ENCODE results near the gene TRA2A. TPM values are rescaled to one million over a fixed set of nuclear protein-coding genes. Genes with fewer than 3 reads are reported as not detected.
"Not testable (repeated sequence)": the region's sequence is repeated elsewhere in the genome, so short reads cannot be mapped to it uniquely, and the experiment has no call there.

Gene TRA2A
- total and polyA plus RNA-seq, 8 donors = 68.1 to 312 (median 250) TPM

- H3K27ac ChIP-seq = no peak overlapping the region
- no peaks in the 10 kb centered on the region for H3K27me3 ChIP-seq
- H3K4me3 ChIP-seq = no peak overlapping the region
- ATAC-seq (no peak), DNase-seq (no peak)
- H3K4me1 ChIP-seq = no peaks in the 10 kb centered on the region
- H3K9me3 ChIP-seq = no peaks in the 10 kb centered on the region
- intact Hi-C loops (cut with DNase I) = no loop called here
- peaks cover 0 to 100% of the 10 kb centered on the region in 2 donors for H3K36me3 ChIP-seq
- TF ChIP-seq, protein P1, sequence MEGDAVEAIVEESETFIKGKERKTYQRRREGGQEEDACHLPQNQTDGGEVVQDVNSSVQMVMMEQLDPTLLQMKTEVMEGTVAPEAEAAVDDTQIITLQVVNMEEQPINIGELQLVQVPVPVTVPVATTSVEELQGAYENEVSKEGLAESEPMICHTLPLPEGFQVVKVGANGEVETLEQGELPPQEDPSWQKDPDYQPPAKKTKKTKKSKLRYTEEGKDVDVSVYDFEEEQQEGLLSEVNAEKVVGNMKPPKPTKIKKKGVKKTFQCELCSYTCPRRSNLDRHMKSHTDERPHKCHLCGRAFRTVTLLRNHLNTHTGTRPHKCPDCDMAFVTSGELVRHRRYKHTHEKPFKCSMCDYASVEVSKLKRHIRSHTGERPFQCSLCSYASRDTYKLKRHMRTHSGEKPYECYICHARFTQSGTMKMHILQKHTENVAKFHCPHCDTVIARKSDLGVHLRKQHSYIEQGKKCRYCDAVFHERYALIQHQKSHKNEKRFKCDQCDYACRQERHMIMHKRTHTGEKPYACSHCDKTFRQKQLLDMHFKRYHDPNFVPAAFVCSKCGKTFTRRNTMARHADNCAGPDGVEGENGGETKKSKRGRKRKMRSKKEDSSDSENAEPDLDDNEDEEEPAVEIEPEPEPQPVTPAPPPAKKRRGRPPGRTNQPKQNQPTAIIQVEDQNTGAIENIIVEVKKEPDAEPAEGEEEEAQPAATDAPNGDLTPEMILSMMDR (IDR thresholded peaks at IDR 0.05) = no peak
Observed at GRCh38 chr7:23514755-23515154, 17.0 kb downstream of the TRA2A start.

- H3K9me3 ChIP-seq; H3K4me3 ChIP-seq; H3K27me3 ChIP-seq; intact Hi-C loops (cut with DNase I); H3K27ac ChIP-seq; ATAC-seq; DNase-seq; H3K4me1 ChIP-seq: not testable (repeated sequence)
- H3K36me3 ChIP-seq = peaks cover 0 to 100% of the 10 kb centered on the region in 2 donors
Observed at GRCh38 chr7:23513746-23514145, 18.0 kb downstream of the TRA2A start.

DNA sequence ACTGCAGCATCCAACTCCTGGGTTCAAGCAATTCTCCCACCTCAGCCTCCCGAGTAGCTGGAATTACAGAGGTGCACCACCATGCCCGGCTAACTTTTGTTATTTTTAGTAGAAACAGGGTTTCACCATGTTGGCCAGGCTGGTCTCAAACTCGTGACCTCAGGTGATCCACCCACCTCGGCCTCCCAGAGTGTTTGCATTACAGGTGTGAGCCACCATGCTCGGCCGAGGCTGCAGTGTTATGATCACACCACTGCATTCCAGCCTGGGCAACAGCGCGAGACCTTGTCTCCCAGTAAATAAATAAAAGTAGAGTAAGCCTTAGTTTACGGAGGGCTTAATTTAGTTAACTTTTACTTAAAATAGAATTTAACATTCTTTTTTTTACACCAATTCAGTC, 37.8 kb downstream of the TRA2A start:
- intact Hi-C loops (cut with DNase I) = no loop called here
- TF ChIP-seq, protein P1 (IDR thresholded peaks at IDR 0.05) = no peak
- Histone ChIP-seq H3K9me3 (no peaks in the 10 kb centered on the region), H3K27me3 (no peaks in the 10 kb centered on the region), H3K27ac (no peak overlapping the region), H3K36me3 (peaks cover 0 to under 1% of the 10 kb centered on the region in 2 donors), H3K4me1 (no peaks in the 10 kb centered on the region), H3K4me3 (no peak overlapping the region)
- DNase-seq = no peak
- no peak for ATAC-seq

DNA sequence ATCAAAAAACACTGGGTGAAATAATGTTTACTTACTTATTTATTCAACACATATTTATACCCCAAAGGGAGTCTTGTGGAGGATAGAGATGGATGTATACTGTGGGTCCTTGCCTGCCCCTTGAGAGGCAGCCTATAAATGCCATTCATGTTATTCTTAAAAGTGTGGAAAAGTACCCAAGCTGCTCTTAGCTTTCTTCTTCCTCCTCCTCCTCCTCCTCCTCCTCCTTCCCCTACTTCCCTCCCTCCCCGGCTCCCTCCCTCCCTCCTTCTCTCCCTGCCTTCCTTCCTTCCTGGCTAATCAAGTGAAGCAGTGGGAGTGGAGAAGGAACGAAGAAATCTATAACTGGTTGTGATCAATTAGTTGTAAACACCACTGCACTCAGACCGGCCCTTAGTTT, 40.3 kb downstream of the TRA2A start:
- DNase-seq = no peak
- Histone ChIP-seq H3K36me3 (no peaks in the 10 kb centered on the region), H3K9me3 (no peaks in the 10 kb centered on the region), H3K4me3 (no peak overlapping the region), H3K4me1 (no peaks in the 10 kb centered on the region), H3K27me3 (no peaks in the 10 kb centered on the region), H3K27ac (no peak overlapping the region)
- ATAC-seq = no peak
- TF ChIP-seq, protein P1 (IDR thresholded peaks at IDR 0.05) = no peak
- intact Hi-C loops (cut with DNase I) = no loop called here

DNA sequence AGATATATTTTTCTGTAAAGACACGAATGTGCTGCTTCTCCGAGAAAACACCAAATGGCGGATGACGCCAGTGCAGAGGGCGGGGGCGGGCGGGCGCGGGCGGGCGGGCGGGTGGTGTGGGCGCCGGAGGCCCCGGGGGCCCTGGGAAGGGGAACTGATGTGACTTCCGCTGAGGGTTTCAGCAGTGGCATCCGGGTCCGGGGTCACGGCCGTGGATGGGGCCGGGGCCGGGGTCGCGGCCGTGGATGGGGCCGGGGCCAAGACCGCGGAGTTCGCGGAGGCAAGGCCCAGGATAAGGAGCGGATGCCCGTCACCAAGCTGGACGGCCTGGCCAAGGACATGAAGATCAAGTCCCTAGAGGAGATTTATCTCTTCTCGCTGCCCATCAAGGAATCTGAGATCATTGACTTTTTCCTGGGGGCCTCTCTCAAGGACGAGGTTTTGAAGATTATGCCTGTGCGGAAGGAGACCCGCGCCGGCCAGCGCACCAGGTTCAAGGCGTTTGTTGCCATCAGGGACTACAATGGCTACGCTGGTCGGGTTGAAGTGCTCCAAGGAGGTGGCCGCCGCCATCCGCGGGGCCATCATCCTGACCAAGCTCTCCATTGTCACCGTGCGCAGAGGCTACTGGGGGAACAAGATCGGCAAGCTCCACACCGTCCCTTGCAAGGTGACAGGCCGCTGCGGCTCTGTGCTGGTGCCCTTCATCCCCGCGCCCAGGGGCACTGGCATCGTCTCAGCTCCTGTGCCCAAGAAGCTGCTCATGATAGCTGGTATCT, 41.2 kb downstream of the TRA2A start:
- ATAC-seq (peak; percentile 96), DNase-seq (peak in 3 of 4 donors; percentile 59 to 85 (median 67))
- H3K27ac ChIP-seq = peak overlapping the region; percentile 27 to 57
- peaks cover 0 to 1% of the 10 kb centered on the region in 2 donors for H3K27me3 ChIP-seq
- H3K4me3 ChIP-seq = peak overlapping the region; percentile 47 to 49
- no peaks in the 10 kb centered on the region for H3K36me3 ChIP-seq
- no peaks in the 10 kb centered on the region for H3K9me3 ChIP-seq
- intact Hi-C loops (cut with DNase I) = no loop called here
- TF ChIP-seq, protein P1 (IDR thresholded peaks at IDR 0.05) = no peak
- no peaks in the 10 kb centered on the region for H3K4me1 ChIP-seq

- ATAC-seq; H3K36me3 ChIP-seq; intact Hi-C loops (cut with DNase I); H3K27ac ChIP-seq; DNase-seq; H3K4me1 ChIP-seq; H3K9me3 ChIP-seq; H3K4me3 ChIP-seq: not testable (repeated sequence)
- peaks cover 0 to 13% of the 10 kb centered on the region in 2 donors for H3K27me3 ChIP-seq
Observed at GRCh38 chr7:23488714-23489113, 43.1 kb downstream of the TRA2A start.

Measured in left lung (tissue), 10 donors.